HG03060 (cell line): ENCODE data around the gene GPX3.

Source experiments
- ATAC-seq: cut with Tn5 transposase; IDR thresholded peaks from one replicate; pipeline ENCODE4 v1.9.1; 2021; ENCODE audit warnings: low read depth, moderate number of reproducible peaks; ENCODE audit not compliant: unreplicated experiment

Gene GPX3

GRCh38 chr5:151020304-151021110 lies at the start of gene GPX3:
GPX3 (plus strand) TSS chr5:151020591; CDS start chr5:151020655, 64 bp downstream.
- no peak for ATAC-seq

- ATAC-seq: no peak
These were observed 41.8 kb upstream of the GPX3 start for GRCh38 chr5:150978590-150978989.

GRCh38 chr5:150987746-150988145 lies 32.6 kb upstream of the GPX3 start:
- no peak for ATAC-seq

- ATAC-seq: no peak
These were observed 30.7 kb upstream of the GPX3 start for GRCh38 chr5:150989695-150990094.

- ATAC-seq: no peak
These were observed 27.7 kb upstream of the GPX3 start for GRCh38 chr5:150992705-150993104.

GRCh38 chr5:150993422-150993821 lies 27.0 kb upstream of the GPX3 start:
- ATAC-seq: no peak

- no peak for ATAC-seq
These were observed 26.5 kb upstream of the GPX3 start for GRCh38 chr5:150993826-150994412.

GRCh38 chr5:150999704-151000442 lies 20.5 kb upstream of the GPX3 start:
- no peak for ATAC-seq

- ATAC-seq: no peak
These were observed 19.0 kb upstream of the GPX3 start for GRCh38 chr5:151001436-151001835.

GRCh38 chr5:151002250-151002649 lies 18.1 kb upstream of the GPX3 start:
- ATAC-seq: no peak

- ATAC-seq: no peak
These were observed 17.5 kb upstream of the GPX3 start for GRCh38 chr5:151002681-151003502.

- ATAC-seq: no peak
These were observed 16.9 kb upstream of the GPX3 start for GRCh38 chr5:151003503-151003860.

- no peak for ATAC-seq
These were observed 15.9 kb upstream of the GPX3 start for GRCh38 chr5:151004499-151004898.

- ATAC-seq: no peak
These were observed 15.0 kb upstream of the GPX3 start for GRCh38 chr5:151005187-151005949.

GRCh38 chr5:151005950-151006576 lies 14.3 kb upstream of the GPX3 start:
- ATAC-seq: no peak

GRCh38 chr5:151006704-151007334 lies 13.6 kb upstream of the GPX3 start:
- ATAC-seq: no peak

- no peak for ATAC-seq
These were observed 12.8 kb upstream of the GPX3 start for GRCh38 chr5:151007430-151008209.

GRCh38 chr5:151008210-151008491 lies 12.2 kb upstream of the GPX3 start:
- ATAC-seq: no peak

GRCh38 chr5:151008906-151009305 lies 11.5 kb upstream of the GPX3 start:
- no peak for ATAC-seq
